ENCODE results near the gene TMEM201. TPM values are rescaled to one million over a fixed set of nuclear protein-coding genes. Genes with fewer than 3 reads are reported as not detected.
A peak's percentile ranks its signal among the peaks of the same experiment; 100 is the strongest.

Gene TMEM201
- total and polyA plus RNA-seq, 9 of the 15 experiments (the other 6 are each of a cell fraction or from before 2014, with no cell fraction given) = 0.42 to 51.3 (median 7.4) TPM

GRCh38 chr1:9653491-9654050, 64.9 kb downstream of the TMEM201 start:
- no TSS peak for BruUV-seq (replicated peaks)
- no peaks in the 10 kb centered on the region for H3K9me3 ChIP-seq (replicated peaks; ENCODE audit: control insufficient read depth, insufficient read depth, low read depth, low read length)
- H3K27me3 ChIP-seq (ENCODE audit: control insufficient read depth in 2 of 2, insufficient read depth in 2 of 2, low read length in 2 of 2) = peaks cover 6 to 9% of the 10 kb centered on the region in 2 experiments; a peak in 3 of 5 replicates
- no peaks in the 10 kb centered on the region for H4K20me1 ChIP-seq (replicated peaks; ENCODE audit: control insufficient read depth, insufficient read depth, low read length)
- H3K27ac ChIP-seq (ENCODE audit: extremely low read depth, low read depth, low read length) = no peak overlapping the region
- H3K4me2 ChIP-seq (ENCODE audit: insufficient read depth, low read length) = no peak overlapping the region
- no peak overlapping the region for H2AFZ ChIP-seq (ENCODE audit: low read depth, low read length)
- DNase-seq (ENCODE audit: extremely low read depth in 1 of 4, low spot score in 3 of 4) (no peak), FAIRE-seq (no peak), ATAC-seq (no peak)
- in situ Hi-C loops (cut with MboI) = no loop called here
- intact Hi-C loops (cut with micrococcal nuclease) = no loop called here
- no peaks in the 10 kb centered on the region for H3K36me3 ChIP-seq (ENCODE audit: control insufficient read depth, insufficient read depth, low read length)
- H3K4me1 ChIP-seq (replicated peaks in 1 of 2; ENCODE audit: control insufficient read depth in 2 of 2, insufficient read depth in 2 of 2, low read length in 2 of 2) = peaks cover 23 to 49% of the 10 kb centered on the region in 2 experiments
- peak overlapping the region in 1 of 2 experiments; percentile 23; a peak in 1 of 4 replicates for H3K9ac ChIP-seq (ENCODE audit: insufficient read depth in 1 of 2, low read depth in 2 of 2, low read length in 2 of 2)
- no peaks in the 10 kb centered on the region for H3K9me1 ChIP-seq (ENCODE audit: control insufficient read depth, insufficient read depth, low read length)
- TF ChIP-seq SMARCA4 (IDR thresholded peaks at IDR 0.05) = no peak
- TF ChIP-seq KDM5B (IDR thresholded peaks at IDR 0.05; ENCODE audit: insufficient replicate concordance, low read depth, low read length) = peak; percentile 4
- no peak for TF ChIP-seq BDP1 (IDR thresholded peaks at IDR 0.05; ENCODE audit: insufficient read depth, insufficient read length)
- no peak for TF ChIP-seq TCF7L2 (IDR thresholded peaks at IDR 0.05; ENCODE audit: low read depth, low read length)
- TF ChIP-seq ELF1 (tag; IDR thresholded peaks at IDR 0.05) = no peak
- no peak for TF ChIP-seq ZNF407 (IDR thresholded peaks at IDR 0.05; ENCODE audit: low read depth)
- TF ChIP-seq, protein P1, sequence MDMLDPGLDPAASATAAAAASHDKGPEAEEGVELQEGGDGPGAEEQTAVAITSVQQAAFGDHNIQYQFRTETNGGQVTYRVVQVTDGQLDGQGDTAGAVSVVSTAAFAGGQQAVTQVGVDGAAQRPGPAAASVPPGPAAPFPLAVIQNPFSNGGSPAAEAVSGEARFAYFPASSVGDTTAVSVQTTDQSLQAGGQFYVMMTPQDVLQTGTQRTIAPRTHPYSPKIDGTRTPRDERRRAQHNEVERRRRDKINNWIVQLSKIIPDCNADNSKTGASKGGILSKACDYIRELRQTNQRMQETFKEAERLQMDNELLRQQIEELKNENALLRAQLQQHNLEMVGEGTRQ (CRISPR knock-in tag; IDR thresholded peaks at IDR 0.05) = no peak
- ChIA-PET CTCF (ENCODE audit: low intra/inter-chr PET ratio) (no interaction called here), POLR2A (interaction anchor here (0.8 to 1.7 kb wide), 3 partner anchors 9 to 311 kb away, joined by 3 to 6 read pairs (median 3); no protein-coding TSS in a partner anchor)
- no peak overlapping the region for H3K4me3 ChIP-seq
- 63% methylated on average over 9 of the region's 10 CpGs for WGBS (ENCODE audit: insufficient coverage, low coverage, missing lambda C conversion rate)
- H3K79me2 ChIP-seq (ENCODE audit: control insufficient read depth, insufficient read depth, low read length) = no peaks in the 10 kb centered on the region

Measured in K562 (cell line).